Stimulated activated CD8-positive, alpha-beta memory T cell treated with anti-CD3 and anti-CD28 coated beads, Interleukin-15, amount 100 ng/mL, for 1 hour (primary cell): ENCODE data around the gene TBC1D3I.
"Not testable (repeated sequence)": the region's sequence is repeated elsewhere in the genome, so short reads cannot be mapped to it uniquely, and the experiment has no call there.

Experiments used
- DNase-seq: peaks from one replicate; pipeline ENCODE4 v3.0.0-alpha.2; 2020; ENCODE audit warnings: low read depth

The TBC1D3I gene

DNA sequence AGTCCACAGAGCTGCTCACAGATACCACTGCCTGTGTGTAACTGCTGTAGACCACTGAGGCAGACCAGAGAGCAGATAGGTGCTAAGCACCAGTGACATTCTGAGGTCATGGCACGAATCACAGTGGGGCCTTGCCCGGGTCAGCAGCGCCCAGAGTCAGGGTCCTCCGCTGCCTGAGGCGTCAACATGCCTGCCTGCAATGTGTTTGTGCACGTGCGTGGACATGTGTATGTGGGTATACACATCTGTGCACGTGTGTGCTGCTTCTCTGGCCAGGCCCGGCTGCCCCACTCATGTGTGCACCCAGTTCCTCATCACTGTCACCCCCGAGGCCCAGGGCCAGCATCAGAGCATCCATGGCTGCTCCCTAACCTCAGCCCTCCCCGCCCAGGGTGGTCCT lies at the start of gene TBC1D3I:
Gene TBC1D3I (minus strand): TSS at position 101 of the 400 bp plus-strand sequence. CDS start 1,585 bp downstream, outside the sequence.
- not testable (repeated sequence) for DNase-seq

DNA sequence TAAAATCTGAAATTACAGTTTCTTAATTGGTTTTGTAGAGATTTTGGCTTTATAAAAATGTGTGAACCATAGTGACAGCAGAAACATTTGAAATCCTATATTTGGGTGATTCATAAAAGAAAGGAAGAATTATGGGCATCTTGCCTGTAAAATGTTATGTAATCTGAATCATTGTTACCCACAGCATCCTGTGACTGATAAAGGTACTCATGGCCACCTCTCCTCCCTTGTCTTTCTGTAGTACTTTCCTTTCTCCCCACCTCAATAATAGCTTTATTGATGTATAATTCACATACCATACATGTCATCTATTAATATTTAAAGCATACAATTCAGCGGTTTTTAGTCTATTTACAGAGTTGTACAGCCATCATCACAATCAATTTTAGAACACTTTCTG lies 30.8 kb upstream of the TBC1D3I start:
- DNase-seq = not testable (repeated sequence)

DNA sequence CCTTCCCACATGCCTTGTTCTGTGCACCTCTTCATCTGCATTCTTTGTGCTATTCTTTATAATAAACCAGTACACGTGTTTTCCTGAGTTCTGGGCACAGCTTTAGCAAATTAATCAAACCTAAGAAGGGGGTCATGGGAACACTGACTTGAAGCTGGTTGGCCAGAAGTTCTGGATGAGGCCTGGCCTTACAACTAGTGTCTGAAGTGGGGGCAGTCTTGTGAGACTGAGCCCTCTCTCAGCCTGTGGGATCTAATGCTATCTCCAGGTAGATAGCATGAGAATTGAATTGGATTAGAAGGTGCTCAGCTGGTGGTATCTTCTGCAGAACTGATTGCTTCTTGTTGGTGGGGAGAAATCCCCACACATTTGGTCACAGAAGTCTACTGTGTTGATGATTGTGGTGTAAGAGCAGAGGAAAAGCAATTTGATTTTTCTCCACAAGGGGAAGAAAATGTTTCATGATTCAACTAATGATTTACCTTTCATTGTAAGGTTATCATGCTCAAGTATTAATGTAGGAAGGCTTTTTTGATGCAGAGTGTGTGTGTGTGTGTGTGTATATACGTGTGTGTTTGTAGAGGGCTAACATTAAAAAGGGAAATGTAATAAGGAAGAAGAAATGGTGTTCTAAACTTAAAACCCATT lies 25.7 kb upstream of the TBC1D3I start:
- not testable (repeated sequence) for DNase-seq

DNA sequence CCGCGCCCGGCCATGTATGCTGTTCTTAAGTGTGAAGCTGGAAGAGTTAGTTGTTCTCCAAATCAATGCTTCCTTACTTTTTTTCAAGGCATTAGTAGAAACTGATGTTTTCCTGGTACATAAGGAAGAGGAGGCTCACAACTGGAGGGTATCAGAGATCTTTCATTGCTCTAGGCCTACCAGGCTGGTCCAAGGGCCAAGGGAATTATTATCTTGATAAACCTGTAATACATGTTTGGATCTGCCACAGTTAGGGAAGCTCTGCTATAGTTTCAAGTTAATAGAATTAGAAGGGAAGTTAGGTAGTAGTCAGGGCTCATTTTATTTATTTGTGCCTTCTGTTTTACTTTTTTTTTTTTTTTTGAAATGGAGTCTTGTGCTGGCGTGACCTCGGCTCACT lies 19.8 kb upstream of the TBC1D3I start:
- DNase-seq = not testable (repeated sequence)

DNA sequence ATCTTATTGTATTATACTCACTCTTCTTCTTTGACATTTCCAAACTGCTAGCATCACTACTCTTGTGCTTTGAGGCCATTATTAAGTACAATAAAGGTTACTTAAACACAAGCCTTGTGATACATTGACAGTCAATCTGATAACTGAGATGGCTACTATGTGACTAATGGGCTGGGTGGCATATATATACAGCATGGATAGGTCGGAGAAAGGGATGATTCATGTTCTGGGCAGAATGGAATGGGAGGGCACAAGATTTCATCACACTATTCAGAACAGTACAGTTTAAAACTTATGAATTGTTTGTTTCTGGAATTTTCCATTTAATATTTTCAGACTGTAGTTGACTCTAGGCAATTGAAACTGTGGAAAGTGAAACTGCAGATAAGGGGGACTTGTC lies 18.9 kb upstream of the TBC1D3I start:
- not testable (repeated sequence) for DNase-seq

DNA sequence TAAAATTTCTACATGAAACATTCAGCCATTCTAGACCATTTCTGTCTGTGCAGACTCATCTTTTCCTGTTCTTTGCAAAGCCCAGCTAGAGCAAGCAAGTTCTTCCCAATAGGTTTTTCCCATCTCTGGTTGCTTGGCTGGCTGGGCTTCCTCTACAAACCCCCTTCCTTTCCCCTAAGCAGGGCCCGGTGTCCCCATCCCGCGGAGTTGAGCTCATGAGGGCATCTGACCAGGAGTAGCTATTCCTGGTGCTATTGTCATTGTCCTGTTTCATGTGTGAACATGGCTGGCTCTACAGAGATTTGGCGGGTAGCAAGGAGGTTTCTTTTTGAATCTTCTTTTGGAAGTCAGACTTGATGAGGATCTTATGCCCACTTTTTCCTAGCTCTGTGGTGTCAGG lies 22.3 kb downstream of the TBC1D3I start:
- not testable (repeated sequence) for DNase-seq

DNA sequence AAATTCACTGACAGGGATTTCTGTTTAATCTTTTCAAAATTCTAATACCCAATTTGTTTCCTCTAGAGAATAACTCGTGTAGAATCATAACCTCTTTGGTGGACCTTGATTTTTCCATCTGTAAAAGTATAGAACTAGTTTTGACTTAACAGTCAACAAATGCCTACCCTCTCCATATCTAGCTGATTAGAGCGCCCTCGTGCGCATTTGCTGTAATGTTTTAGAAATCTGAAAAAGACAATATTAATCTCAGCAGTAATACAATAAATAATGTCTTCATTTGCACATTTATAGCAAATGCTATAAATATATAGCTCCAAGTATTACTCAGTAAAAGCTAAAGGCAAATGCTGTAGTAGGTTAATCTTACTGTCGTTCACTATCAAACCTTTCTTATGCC lies 34.7 kb downstream of the TBC1D3I start:
- not testable (repeated sequence) for DNase-seq

DNA sequence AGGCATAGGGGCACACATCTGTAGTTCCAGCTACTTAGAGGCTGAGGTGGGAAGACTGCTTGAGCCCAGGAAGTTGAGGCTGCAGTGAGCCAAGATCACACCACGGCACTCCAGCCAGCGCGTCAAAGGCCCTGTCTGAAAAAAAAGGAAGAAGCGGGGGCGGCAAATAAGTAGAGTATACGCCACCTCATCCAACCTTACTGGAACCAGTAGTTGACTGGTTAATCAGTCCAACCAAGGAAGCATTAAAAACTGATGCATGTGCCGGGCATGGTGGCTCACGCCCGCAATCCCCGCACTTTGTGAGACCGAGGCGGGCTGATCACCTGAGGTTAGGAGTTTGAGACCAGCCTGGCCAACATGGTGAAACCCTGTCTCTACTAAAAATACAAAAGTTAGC lies 41.4 kb downstream of the TBC1D3I start:
- DNase-seq = not testable (repeated sequence)

DNA sequence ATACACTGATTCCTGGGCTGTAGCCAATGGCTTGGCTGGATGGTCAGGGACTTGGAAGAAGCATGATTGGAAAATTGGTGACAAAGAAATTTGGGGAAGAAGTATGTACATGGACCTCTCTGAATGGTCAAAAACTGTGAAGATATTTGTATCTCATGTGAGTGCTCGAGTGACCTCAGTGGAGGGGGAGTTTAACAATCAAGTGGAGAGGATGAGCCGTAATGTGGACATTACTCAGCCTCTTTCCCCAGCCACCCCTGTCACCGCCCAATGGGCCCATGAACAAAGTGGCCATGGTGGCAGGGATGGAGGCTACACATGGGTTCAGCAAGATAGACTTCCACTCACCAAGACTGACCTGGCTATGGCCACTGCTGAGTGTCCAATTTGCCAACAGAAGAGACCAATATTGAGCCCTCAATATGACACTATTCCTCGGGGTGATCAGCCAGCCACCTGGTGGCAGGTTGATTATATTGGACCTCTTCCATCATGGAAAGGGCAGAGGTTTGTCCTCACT lies 42.7 kb downstream of the TBC1D3I start:
- DNase-seq = not testable (repeated sequence)

DNA sequence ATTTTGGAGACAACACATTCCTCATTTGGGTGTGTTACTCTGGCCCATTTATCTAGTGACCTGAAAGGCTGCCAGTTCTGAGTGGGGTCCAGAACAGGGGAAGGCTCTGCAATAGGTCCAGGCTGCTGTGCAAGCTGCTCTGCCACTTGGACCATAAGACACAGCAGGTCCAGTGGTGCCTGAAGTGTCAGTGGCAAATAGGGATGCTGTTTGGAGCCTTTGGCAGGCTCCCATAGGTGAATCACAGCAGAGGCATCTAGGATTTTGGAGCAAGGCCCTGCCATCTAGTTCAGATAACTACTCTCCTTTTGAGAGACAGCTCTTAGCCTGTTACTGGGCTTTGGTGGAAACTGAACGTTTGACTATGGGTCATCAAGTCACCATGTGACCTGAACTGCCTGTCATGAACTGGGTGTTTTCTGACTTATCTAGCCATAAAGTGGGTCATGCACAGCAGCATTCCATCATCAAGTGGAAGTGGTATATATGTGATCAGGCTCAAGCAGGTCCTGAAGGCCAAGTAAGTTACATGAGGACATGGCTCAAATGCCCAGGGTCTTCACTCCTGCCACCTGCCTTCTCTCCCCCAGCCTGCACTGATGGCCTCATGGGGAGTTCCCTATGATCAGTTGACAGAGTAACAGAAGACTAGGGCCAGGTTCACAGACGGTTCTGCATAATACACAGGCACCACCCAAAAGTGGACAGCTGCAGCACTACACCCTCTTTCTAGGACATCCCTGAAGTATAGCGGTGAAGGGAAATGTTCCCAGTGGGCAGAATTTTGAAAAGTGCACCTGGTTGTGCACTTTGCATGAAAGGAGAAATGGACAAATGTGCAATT lies 43.4 kb downstream of the TBC1D3I start:
- DNase-seq = not testable (repeated sequence)

DNA sequence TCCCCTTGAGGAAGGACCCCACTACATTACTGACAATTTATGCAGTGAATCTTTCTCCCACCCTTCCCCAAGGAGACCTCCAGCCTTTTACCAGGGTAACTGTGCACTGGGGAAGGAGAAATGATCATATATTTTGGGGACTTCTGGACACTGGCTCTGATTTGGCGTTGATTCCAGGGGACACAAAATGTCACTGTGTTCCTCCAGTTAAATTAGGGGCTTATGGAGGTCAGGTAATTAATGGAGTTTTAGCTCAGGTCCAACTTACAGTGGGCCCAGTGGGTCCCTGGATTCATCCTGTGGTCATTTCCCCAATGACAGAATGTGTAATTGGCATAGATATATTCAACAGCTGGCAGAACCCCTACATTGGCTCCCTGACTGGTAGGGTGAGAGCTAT lies 44.8 kb downstream of the TBC1D3I start:
- not testable (repeated sequence) for DNase-seq

DNA sequence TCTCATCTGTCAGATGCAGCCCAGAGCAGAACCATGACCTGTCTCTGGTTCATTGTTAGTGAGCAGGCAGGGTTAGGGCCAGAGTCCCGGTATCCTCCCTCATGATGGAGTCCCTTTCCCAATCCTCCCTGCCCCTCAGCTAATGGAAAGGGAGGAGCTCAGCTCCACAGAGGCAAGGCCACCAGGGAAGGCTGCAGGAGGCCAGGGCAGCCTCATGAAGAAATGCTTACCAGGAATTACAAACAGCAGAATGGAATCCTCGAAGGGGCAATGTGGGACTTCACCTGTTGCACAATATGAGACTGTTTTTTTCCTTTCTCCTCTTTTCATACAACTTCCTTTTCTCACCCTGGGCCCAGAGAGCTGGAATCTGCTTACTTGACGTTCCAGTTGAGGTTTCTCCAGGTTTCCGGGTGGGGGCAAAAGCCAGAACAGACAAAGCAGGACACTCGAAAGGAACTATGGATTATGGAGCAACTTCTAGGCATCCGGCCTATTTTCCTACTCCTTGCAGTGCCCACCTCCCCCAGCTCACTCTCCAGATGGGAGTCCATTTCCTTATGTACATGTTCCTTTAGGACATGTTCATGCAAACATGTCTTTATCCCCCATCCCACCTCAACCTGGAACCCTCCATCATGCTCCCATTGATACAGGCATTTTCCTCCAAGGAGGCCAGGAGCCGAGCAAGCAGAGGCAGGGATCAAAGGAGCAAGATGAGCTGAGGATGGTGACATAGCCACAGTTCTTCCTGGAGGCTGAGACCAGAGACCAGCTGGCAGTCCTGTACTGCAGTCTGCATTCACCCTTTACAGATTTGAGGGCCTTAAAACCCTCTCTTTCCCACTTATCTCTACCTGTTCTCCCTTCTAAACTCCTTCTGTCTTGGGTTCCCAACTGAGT lies 48.7 kb downstream of the TBC1D3I start:
- DNase-seq = not testable (repeated sequence)

DNA sequence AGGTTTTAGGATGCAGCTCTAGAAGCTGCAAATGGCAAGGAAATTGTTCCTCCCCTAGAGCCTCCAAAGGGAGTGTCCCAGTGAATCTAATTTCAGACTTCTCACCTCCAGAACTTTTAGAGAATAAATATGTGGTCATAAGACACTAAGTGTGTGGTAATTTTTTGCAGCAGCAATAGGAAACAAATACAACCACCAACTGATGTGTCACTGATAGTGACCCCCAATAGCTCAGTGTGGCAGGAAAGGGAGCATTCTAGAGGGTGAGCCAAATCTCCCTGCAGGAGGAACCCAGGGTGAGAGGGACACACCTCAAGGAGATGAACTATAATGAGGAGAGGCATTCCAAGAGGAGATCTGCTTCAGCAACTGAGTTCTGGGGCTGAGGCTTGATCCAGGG lies 49.5 kb downstream of the TBC1D3I start:
- no peak for DNase-seq

DNA sequence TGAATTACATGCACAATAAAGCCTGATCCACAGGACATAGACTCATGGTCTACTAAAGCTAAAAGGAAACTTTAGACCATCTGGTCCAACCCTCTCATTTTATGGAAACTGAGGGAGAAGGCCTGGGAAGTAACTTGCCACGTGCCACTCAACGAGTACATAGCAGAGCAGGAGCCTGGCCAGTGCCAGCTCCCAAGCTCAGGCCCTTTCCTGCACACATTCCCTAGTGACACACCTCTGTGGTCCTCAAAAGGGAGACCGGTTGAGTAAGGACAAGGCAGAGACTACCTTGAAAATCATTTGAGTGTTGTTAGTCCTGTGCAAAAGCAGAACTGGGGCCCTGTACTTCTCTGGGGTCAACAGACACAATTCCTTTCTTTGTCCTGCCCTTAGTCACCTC lies 50.7 kb downstream of the TBC1D3I start:
- no peak for DNase-seq

DNA sequence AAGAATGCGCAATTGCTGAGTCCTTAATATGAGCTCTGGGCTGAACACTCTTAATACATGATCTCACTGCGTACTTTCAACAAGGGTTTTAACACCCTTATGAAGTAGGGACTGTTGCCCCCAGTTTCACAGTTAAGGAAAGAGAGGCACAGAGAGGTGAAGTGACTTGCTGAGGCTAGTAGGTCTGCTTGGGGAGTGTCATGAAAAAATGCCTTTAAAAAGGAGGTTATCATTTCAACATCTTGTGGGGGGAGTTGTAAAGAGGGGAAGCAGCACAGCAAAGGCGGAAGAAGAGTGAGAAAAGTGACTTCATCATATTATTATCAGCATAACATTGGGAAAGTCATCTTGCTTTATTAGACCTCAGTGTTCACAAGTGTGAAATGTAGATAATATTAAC lies 51.4 kb downstream of the TBC1D3I start:
- no peak for DNase-seq

DNA sequence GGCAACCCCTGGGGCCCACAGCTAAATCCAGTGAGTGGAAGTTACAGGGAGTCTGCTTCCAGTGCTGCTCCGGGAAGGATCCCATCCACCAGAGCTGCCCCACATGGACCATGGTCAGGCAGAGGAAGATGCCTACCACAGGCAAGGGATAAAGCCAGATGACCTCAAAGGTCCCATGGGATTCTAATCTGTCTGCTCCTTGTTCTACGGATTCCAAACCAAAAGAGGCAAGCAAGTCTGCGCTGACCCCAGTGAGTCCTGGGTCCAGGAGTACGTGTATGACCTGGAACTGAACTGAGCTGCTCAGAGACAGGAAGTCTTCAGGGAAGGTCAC lies 52.1 kb downstream of the TBC1D3I start:
- no peak for DNase-seq

DNA sequence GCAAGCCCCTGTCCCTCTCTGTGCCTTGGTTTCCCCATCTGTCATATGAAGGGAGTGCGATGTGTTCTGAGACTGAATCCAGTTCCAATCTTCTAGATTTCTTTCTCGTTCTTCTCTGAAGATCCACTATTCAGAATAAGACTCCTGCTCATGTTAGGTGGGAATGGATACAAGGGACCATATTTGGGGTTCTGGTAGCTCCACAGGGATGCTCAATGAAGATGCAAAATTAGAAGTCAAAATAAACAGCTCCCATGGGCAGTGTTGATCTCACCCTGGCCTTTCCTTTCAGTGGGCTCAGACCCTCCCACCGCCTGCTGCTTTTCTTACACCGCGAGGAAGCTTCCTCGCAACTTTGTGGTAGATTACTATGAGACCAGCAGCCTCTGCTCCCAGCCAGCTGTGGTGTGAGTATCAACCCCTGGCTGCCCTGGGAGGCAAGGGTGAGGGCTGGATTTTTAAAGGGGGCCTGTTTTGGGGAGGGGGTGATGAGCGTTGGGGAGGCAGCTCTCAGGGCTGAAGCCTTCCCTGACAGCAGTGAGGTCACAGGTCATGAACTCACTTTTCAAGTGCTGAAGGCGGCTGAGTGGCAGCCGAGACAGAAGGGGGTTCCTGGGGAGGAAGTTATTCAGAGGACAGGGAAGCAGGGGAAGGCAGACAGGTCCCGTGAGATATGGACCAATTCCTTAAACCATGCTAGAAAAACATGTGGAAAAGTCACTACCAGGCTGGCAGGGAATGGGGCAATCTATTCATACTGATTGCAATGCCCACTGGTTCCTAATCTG lies 52.7 kb downstream of the TBC1D3I start:
- not testable (repeated sequence) for DNase-seq

DNA sequence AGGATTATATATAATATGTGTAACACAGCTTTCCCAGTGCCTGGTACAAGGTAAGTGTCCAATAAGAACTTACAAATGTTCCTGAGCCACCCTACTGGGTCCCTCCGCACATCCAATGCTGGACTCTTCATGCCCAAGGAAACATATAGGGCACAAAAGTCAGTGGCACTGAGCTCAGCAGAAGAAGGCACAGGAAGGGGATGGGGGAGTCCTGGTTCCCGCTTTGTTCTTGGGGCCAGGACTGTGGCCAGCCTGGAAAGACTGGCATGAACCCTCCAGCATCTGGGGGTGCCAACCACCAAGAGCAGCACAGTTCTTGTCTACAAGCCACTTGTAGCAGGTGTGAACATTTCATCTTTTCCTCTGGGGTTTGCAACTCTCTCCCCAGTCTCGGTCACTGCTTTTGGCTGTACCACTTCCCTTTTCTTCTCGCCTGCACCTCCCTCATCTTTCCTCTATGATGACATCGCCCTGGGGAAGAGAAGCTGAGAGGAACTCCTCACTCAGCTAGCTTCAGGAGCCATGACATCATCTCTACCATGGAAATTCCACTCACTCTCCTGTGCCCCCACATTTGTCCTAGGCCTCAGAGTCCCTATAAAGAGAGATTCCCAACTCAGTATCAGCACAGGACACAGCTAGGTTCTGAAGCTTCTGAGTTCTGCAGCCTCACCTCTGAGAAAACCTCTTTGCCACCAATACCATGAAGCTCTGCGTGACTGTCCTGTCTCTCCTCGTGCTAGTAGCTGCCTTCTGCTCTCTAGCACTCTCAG lies 53.7 kb downstream of the TBC1D3I start, which contains the start of gene CCL4L2:
Gene CCL4L2 (plus strand): TSS at position 625 of the 773 bp plus-strand sequence.
- DNase-seq = not testable (repeated sequence)

DNA sequence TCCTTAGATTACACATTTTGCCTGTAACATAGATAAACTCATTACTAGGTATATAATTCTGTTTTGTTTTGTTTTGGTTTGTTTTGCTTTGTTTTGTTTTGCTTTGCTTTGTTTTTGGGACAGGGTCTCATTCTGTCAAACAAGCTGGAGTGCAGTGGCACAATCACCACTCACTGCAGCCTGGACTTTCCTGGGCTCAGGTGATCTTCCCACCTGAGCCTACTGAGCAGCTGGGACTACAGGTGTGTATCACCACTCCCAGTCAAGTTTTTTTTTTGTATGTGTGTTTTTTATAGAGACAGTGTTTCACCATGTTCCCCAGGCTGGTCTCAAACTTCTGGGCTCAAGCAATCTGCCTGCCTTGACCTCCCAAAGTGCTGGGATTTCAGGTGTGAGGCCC lies 54.8 kb downstream of the TBC1D3I start:
- no peak for DNase-seq

DNA sequence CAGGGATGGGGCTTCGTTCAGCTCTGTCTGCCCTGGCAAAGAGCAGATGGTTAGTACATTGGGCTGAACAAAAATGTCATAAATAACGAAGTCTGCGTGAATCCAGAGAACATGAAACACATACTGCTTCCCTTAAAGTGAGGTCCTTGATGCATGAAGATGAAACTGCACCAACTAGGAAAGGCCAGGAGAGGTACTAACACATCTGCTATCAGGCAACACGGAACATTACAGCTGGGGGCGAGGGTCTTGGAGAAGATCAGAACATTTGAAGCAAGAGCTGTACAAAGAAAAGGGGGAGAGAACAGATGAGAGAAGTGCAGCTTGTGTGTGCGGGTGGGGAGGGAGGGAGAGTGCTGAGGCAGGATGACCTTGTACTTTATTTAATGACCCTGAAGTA lies 57.0 kb downstream of the TBC1D3I start:
- DNase-seq = not testable (repeated sequence)

DNA sequence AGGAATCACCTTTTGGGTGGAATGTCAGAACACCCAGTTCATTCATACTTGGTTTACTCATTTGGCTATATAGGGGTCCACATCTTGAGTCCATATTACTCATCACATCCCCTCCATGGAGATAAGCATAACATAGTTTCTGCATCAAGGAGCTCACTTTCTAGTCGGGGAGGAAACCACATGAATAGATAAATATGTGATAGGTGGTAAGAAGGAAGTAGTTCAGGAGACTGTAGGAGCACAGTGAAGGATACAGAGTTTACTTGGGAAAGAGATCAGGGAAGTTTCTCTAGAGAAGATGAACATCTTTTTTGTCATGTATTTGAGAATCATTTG lies 57.9 kb downstream of the TBC1D3I start:
- not testable (repeated sequence) for DNase-seq
